ENCODE results near the gene EMD. TPM values are rescaled to one million over a fixed set of nuclear protein-coding genes. Genes with fewer than 3 reads are reported as not detected.

The EMD gene
- total RNA-seq, 2 experiments from 2014 or later = 52.1 to 59.9 TPM

DNA sequence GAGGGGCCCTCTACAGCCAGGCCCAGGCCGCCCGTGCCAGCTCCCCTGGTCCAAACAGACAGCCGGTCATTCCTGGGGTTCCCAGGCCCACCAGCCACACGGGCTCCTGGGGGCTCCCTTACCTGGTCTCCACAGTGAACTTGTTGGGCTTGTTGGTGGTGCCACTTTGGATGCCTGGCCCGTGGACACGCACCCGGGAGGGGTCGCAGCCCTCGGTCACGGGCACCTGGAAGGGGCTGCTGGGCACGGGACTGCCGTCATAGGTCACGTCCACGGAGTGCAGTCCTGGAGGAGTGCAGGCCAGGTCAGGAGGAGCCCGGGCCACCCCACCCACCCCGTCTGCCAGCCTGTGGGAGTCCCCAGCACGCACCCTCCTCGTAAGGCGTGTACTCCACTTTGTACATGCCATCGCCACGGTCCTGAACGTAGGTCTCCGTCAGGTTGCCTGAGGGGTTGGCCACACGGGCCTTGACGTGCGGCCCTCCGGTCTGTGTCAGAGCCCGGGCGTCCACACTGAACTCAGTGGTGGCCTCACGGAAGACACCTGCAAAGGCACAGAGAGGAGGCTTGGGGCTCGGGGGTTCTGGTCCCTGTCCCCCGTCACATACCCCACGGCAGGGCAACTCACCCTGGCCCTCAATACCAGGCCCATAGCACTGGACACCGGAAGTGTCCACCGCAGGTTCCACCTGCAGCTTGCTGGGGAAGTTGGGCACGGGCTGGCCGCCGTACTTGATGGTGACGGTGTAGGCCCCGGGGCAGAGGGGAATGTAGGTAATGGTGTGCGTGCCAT lies 19.5 kb upstream of the EMD start:
- Mint-ChIP-seq H3K36me3 (ENCODE audit: low read depth) (peaks cover 18% of the 10 kb centered on the region), H3K4me3 (no peak overlapping the region), H3K4me1 (peaks cover 22% of the 10 kb centered on the region), H3K27ac (no peak overlapping the region), H3K9me3 (no peaks in the 10 kb centered on the region), H3K27me3 (no peaks in the 10 kb centered on the region)
- CTCF ChIA-PET = no interaction called here
- no peak for DNase-seq
- POLR2A ChIA-PET = interaction anchor here (0.6 kb wide), 1 partner anchor 267 kb away, joined by 4 read pairs; no protein-coding TSS in a partner anchor

DNA sequence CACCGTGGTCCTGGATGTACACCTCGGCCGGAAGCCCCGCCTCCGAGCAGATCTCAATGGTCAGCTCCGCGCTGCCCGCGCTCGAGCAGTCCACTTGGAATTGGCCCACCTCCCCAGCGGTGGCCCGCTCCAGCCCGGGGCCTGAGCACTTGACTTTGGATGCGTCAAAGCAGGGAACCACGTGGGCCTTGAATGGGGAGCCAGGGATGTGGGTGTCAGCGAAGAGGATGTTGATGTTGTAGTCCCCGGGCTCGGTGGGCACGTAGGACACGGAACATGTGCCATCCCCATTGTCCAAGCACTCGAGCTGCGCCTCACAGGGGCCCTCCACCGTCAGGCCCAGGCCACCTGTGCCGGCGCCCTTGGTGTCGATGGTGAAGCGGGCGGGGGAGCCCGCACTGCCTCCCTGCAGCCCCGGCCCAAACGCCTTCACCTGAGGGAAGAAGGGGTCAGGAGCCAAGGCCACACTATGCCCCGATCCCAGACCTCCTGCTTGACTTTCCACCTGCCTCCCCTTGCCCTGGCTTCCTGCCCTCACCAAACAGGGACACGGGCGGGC lies 18.9 kb upstream of the EMD start:
- peak overlapping the region; percentile 13 for H3K27ac Mint-ChIP-seq
- H3K4me3 Mint-ChIP-seq = no peak overlapping the region
- no peaks in the 10 kb centered on the region for H3K27me3 Mint-ChIP-seq
- DNase-seq = no peak
- ChIA-PET POLR2A (no interaction called here), CTCF (no interaction called here)
- no peaks in the 10 kb centered on the region for H3K9me3 Mint-ChIP-seq
- H3K36me3 Mint-ChIP-seq (ENCODE audit: low read depth) = peaks cover 20% of the 10 kb centered on the region
- H3K4me1 Mint-ChIP-seq = peaks cover 23% of the 10 kb centered on the region

DNA sequence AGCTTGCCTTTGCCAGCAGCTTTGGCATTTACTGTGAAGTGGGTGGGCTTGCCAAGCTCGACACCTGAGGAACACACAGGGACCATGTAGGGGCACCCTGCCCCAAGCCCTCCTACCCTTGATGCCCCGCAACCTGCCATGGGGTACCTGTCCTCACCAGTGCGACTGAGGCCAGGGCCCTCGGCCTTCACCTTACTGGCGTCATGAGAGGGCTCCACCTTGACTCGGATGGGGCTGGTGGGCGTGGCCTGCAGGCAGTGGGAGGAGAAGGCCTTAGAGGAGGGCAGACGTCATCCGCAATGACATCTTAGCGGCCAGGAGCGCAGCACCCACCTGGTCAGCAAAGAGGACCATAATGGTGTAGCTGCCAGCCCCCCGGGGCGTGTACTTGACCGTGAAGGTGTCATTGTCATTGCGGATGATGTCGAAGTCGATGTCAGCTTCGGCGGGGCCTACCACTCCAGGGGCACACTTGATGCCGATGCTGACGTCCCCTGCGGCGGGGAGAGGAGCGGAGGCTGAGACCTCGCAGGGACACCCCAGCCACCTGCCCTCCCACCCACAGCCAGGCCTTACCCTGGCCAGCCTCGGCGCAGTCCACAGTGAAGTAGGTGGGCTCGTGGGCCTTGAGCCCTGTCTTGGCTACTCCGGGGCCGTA lies 16.9 kb upstream of the EMD start:
- H3K36me3 Mint-ChIP-seq (ENCODE audit: low read depth) = peaks cover 26% of the 10 kb centered on the region
- H3K4me3 Mint-ChIP-seq = no peak overlapping the region
- H3K27ac Mint-ChIP-seq = no peak overlapping the region
- ChIA-PET POLR2A (no interaction called here), CTCF (interaction anchor here (2.3 kb wide), 1 partner anchor 11 kb away, joined by 11 read pairs; the partner anchor contains the start of gene FLNA)
- no peaks in the 10 kb centered on the region for H3K27me3 Mint-ChIP-seq
- no peaks in the 10 kb centered on the region for H3K9me3 Mint-ChIP-seq
- H3K4me1 Mint-ChIP-seq = peaks cover 21% of the 10 kb centered on the region
- no peak for DNase-seq

DNA sequence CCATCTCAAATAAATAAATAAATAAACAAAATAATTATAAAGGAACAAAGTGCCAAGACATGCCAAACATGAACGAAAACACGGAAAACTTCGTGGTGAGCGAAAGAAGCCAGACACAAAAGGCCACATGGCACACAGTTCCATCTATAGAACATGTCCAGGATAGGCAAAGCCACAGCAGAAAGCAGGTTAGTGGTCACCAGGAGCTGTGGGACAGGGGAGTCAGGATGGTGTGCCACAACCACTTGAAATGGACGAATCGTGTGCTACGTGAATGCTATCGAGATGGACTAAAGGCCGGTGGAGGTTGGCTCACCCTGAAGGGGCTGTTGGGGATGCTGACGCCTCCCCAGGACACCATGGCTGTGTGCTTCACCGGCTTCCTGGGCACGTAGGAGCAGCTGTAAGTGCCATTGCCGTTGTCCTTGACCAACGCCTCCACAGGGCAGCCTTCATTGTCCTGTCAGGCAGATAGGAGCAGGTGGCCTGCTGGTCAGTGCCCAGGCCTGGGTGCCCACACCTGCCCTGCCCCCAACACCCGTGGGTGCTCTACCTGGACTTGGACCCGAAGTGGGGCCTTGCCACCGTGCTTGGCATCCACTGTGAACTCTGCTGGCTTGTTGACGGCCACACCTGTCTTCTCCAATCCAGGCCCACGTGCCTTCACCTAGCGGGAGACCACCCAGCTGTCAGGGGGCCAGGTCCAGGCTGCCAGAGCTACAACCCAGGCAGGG lies 15.2 kb upstream of the EMD start:
- ChIA-PET POLR2A (no interaction called here), CTCF (interaction anchor here (0.9 to 2.3 kb wide), 2 partner anchors 10 to 20 kb away, joined by 3 to 11 read pairs; partner anchors contain the start of gene FLNA)
- Mint-ChIP-seq H3K4me3 (no peak overlapping the region), H3K36me3 (ENCODE audit: low read depth) (peaks cover 26% of the 10 kb centered on the region), H3K4me1 (peaks cover 19% of the 10 kb centered on the region), H3K27me3 (no peaks in the 10 kb centered on the region), H3K27ac (no peak overlapping the region), H3K9me3 (no peaks in the 10 kb centered on the region)
- DNase-seq = no peak

DNA sequence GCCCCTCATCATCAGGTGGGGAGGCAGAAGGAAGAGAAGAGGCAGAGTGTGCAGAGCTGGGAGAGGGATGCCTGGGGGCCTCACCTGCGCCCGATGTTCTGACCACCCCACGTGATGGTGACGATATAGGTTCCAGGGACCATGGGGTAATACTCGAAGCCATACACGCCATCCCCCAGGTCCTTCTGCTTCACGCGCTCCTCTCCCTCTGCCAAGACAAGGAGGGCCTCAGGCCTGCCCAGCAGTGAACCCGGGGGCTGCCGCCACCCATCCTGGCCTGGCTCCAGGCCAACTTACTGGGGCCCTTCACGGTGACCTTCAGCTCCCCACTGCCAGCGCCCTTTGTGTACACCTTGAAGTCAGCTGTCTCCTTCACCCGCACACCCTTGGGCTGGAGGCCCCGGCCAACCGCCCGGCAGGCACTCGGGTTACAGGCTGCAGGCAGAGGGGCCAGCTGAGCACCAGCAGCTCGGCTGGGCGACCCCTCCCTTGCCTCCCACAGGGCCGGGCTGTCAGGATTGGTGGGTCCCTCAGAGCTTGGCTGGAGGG lies 14.0 kb upstream of the EMD start:
- Mint-ChIP-seq H3K27ac (peak overlapping the region; percentile 64), H3K4me3 (no peak overlapping the region), H3K36me3 (ENCODE audit: low read depth) (peaks cover 33% of the 10 kb centered on the region), H3K9me3 (no peaks in the 10 kb centered on the region), H3K27me3 (no peaks in the 10 kb centered on the region), H3K4me1 (peaks cover 19% of the 10 kb centered on the region)
- no peak for DNase-seq
- ChIA-PET POLR2A (no interaction called here), CTCF (interaction anchor here (1.3 kb wide), 1 partner anchor 10 kb away, joined by 3 read pairs; no protein-coding TSS in a partner anchor)

DNA sequence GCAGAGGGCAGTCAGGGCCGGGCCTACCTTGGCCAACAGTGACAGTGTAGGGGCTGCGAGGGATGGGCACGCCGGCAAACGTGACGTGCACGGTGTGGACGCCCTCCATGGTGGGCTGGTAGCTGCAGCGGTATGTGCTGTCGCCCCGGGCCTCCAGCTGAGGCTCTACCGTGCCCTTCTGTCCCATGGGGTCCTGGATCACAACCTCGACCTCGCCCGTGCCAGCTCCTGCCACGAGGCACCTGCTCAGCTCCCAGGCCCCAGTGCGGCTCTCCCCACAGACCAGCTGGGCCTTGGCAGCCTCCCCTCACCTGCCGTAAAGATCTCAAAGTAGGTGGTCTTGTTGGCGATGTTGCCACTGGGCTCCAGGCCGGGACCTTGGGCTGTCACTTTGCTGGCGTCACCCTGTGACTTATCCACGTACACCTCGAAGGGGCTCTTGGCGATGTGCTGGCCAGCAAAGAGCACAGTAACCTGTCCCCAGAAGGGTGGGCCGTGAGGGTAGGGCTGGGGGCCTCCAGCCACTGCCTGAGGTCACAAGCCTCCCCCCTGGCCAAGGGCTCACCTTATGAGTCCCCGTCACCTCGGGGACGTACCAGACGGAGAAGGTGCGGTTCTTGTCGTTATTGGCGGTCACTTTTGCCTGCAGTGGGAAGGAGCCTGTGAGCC lies 13.0 kb upstream of the EMD start:
- Mint-ChIP-seq H3K27ac (no peak overlapping the region), H3K27me3 (no peaks in the 10 kb centered on the region), H3K9me3 (no peaks in the 10 kb centered on the region), H3K4me3 (no peak overlapping the region), H3K36me3 (ENCODE audit: low read depth) (peaks cover 37% of the 10 kb centered on the region), H3K4me1 (peaks cover 19% of the 10 kb centered on the region)
- POLR2A ChIA-PET = no interaction called here
- DNase-seq = no peak
- CTCF ChIA-PET = interaction anchor here (0.9 to 1.3 kb wide), 2 partner anchors 9 to 11 kb away, joined by 3 read pairs; no protein-coding TSS in a partner anchor

DNA sequence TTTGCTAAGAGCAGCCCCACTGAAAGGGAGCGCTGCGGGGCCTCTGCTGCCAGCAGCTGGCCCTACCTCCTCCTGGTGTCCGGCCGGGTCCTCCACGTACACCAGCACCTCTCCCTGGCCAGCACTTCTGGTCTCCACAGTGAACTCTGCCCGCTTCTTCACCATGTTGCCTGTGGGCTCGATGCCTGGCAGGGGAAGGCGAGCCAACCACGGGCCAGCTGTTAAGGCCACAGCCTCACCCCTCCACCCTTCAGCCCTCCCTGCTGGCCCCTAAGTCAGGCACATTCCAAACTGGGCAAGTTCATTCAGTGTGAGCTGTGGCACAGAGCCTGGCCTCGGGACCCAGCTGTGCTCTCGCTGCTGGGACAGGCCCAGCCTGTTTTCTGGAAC lies 12.4 kb upstream of the EMD start:
- Mint-ChIP-seq H3K27ac (peak overlapping the region; percentile 31), H3K4me1 (peaks cover 19% of the 10 kb centered on the region), H3K36me3 (ENCODE audit: low read depth) (peaks cover 37% of the 10 kb centered on the region), H3K27me3 (no peaks in the 10 kb centered on the region), H3K4me3 (no peak overlapping the region), H3K9me3 (no peaks in the 10 kb centered on the region)
- ChIA-PET CTCF (no interaction called here), POLR2A (no interaction called here)
- DNase-seq = no peak

DNA sequence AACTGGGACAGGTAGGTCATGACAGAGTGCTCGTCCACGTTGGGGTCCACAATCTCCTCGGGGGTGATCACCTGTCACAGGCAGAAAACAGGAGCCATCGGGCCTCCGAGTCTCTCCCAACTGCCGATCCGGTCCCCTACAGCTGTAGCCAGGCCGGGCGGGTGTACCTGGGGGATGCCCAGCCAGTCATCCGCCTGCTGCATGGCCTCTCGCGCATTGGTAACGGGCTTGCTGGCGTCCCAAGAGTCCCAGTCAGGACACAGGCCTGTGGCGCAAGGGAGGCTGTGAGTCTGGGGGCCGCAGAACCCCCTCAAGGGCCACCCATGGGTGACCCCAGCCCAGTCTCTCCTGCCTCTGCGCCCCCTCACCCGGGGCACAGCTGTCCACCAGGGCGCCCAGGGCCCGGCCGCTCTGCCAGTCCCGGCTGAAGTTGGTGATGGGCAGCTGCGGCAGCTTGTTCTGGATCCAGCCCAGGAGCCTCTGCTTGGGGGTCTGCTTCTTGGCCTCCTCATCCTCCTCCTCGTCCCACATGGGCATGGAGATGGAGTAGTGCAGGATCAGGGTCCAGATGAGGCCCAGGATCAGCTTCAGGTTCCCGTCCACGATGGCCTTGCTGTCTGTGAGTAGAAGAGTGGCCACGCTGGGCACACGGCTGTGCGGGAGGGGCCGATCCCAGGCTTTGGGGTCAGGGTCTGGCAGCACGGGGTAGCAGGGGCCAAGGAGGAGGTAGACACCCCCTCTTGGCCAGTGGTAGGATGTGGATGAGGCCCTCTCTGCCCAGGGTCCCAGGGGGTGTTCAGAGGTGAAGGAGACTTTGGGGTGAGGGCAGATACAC lies 11.4 kb upstream of the EMD start:
- H3K4me3 Mint-ChIP-seq = peak overlapping the region; percentile 94
- CTCF ChIA-PET = no interaction called here
- peaks cover 21% of the 10 kb centered on the region for H3K4me1 Mint-ChIP-seq
- peaks cover 36% of the 10 kb centered on the region for H3K36me3 Mint-ChIP-seq (ENCODE audit: low read depth)
- H3K27me3 Mint-ChIP-seq = no peaks in the 10 kb centered on the region
- POLR2A ChIA-PET = no interaction called here
- no peak for DNase-seq
- H3K27ac Mint-ChIP-seq = peak overlapping the region; percentile 83
- no peaks in the 10 kb centered on the region for H3K9me3 Mint-ChIP-seq

DNA sequence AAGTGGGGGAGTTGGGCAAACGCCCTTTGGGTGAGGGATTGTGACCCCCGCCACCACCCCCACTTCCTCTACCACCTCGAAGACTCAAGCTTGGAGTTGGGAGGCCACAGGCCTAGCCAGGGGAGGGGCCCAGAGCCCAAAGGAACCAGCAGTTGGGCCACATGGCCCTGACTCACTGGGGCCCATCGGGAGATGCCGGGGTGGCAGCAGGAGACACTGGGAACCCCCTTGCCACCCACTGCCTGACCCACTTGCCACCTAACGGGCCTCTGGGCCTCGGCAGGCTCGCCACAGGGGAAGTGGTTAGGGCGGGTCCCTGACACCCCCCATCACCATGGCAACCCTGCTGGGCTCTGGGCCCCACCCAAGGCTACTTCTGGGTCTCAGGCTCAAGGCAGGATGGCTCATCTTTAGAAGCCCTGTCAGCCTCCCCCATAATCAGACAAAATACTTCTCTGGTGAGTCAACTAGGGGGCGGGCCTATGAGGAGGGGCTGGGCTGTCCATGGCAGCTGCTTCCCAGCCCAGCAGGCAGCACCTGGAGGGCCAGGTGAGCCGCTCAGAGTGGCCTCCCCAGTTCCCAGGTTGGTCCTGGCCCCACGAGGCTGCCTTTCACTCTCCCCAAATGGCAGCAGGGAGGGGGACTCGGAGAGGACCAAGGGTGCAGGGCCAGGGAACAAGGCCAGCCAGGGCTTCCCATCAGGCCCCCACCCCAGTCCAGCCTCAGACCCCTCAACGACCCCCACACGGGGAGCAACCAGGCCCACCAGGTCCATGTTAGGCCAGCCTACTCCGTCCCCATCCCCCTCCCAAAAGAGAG lies 10.3 kb upstream of the EMD start:
- peaks cover 26% of the 10 kb centered on the region for H3K4me1 Mint-ChIP-seq
- peak overlapping the region; percentile 94 for H3K4me3 Mint-ChIP-seq
- H3K27me3 Mint-ChIP-seq = no peaks in the 10 kb centered on the region
- DNase-seq = peak; percentile 89
- peak overlapping the region; percentile 83 for H3K27ac Mint-ChIP-seq
- peaks cover 32% of the 10 kb centered on the region for H3K36me3 Mint-ChIP-seq (ENCODE audit: low read depth)
- no peaks in the 10 kb centered on the region for H3K9me3 Mint-ChIP-seq
- ChIA-PET POLR2A (no interaction called here), CTCF (interaction anchor here (1.0 to 1.2 kb wide), 2 partner anchors 30 to 315 kb away, joined by 3 read pairs; no protein-coding TSS in a partner anchor)

DNA sequence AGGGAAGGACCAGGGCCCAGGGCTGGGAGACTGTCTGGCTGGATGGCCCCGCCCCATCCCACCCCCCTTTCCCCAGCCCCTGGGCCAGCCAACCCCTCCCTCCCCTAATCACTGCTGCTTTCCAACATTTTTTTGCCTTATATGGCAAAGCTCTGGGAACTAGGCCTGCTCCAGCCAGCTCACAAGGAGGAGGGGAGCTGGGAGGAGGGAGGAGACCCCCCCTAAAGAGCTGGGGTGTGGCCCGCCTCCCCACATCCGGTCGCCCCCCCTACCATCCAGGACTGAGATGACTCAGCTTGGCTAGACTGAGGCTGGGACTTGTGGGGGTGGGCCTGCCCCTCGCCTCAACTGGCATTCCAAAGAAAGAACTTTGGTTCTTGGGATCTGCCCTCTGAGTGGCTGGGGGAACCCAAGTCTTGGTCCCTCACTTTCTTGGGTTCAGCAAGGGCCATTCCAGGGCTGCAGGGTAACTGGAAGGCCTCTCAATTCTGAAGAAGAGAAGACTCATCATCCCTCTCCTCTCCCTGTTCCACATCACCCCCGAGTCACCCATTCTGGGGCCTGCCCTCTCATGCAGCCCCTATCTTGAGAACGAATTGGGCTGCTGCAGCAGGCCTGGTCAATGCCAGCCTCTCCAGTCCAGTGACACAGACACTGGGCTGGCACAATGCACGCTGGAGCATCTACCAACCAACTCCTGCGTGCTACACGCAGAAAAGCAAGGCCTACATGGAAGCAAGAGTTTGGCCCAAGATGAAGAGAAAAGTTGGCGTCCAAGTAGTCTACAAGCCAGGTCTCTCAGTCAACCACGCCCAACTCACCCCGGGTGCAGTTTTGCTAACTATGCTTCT lies 9.4 kb upstream of the EMD start:
- Mint-ChIP-seq H3K36me3 (ENCODE audit: low read depth) (peaks cover 31% of the 10 kb centered on the region), H3K27ac (peak overlapping the region; percentile 91), H3K4me1 (peaks cover 25% of the 10 kb centered on the region), H3K4me3 (peak overlapping the region; percentile 94), H3K27me3 (no peaks in the 10 kb centered on the region), H3K9me3 (no peaks in the 10 kb centered on the region)
- CTCF ChIA-PET = interaction anchor here (1.0 to 1.2 kb wide), 2 partner anchors 29 to 316 kb away, joined by 3 read pairs; no protein-coding TSS in a partner anchor
- peak; percentile 71 for DNase-seq
- POLR2A ChIA-PET = no interaction called here
